Epithelial cell of proximal tubule (primary cell): Measurements from ENCODE around the gene ANKS1A. TPM values are rescaled to one million over a fixed set of nuclear protein-coding genes. Genes with fewer than 3 reads are reported as not detected.

Source experiments
- DNase-seq: peaks from one replicate; pipeline ENCODE4 v3.0.0-alpha.2; 2011; ENCODE audit warnings: low read depth
- H3K4me3 ChIP-seq: 2 replicates; pipeline ENCODE4 v1.5.1; 2011; ENCODE audit warnings: low read depth, mild to moderate bottlenecking, low read length
- CTCF ChIP-seq: conservative IDR thresholded peaks from 2 replicates; pipeline ENCODE4 v1.5.1; 2012; ENCODE audit warnings: low read depth, mild to moderate bottlenecking, low read length
- total RNA-seq: library from RNA; depleted of rRNA; stranded (reverse); fragments of >200 nt; gene quantifications from 2 replicates; pipeline ENCODE4 v1.2.3, GENCODE V29; 2015

ANKS1A gene
- total RNA-seq, 1 donor from 2014 or later = 17.4 TPM

- no peak overlapping the region for H3K4me3 ChIP-seq
- TF ChIP-seq CTCF = no peak
- no peak for DNase-seq
Measured at GRCh38 chr6:35089216-35089934, 200.3 kb downstream of the ANKS1A start.

GRCh38 chr6:35089935-35090505, 201.0 kb downstream of the ANKS1A start:
- DNase-seq = no peak
- H3K4me3 ChIP-seq = no peak overlapping the region
- no peak for TF ChIP-seq CTCF

GRCh38 chr6:35090734-35091133, 201.7 kb downstream of the ANKS1A start:
- no peak for TF ChIP-seq CTCF
- H3K4me3 ChIP-seq = no peak overlapping the region

GRCh38 chr6:35091346-35092083, 202.5 kb downstream of the ANKS1A start:
- no peak for TF ChIP-seq CTCF
- no peak overlapping the region for H3K4me3 ChIP-seq
- no peak for DNase-seq

More at GRCh38 chr6:35090734-35091133, 201.7 kb downstream of the ANKS1A start:
- no peak for DNase-seq

- peak; percentile 36 for DNase-seq
- TF ChIP-seq CTCF = no peak
- H3K4me3 ChIP-seq = no peak overlapping the region
Measured at GRCh38 chr6:35092362-35093117, 203.5 kb downstream of the ANKS1A start.

- TF ChIP-seq CTCF = no peak
- no peak for DNase-seq
- no peak overlapping the region for H3K4me3 ChIP-seq
Measured at GRCh38 chr6:35093118-35093445, 204.0 kb downstream of the ANKS1A start.
